Fibroblast of lung (primary cell): ENCODE results near the gene CCDC179.

Experiments
- CTCF ChIP-seq, 2 donors: IDR thresholded peaks in 1 of 2; conservative IDR thresholded peaks in 1 of 2; 1 replicate in 1 of 2; 2 replicates in 1 of 2; pipeline ENCODE4 v1.5.1; 2011 to 2012; ENCODE audit warnings: low read length in 2 of 2, control low read depth in 1 of 2, inconsistent platforms in 1 of 2, low read depth in 1 of 2, mild to moderate bottlenecking in 1 of 2
- EZH2 ChIP-seq: IDR thresholded peaks from 2 replicates; pipeline ENCODE4 v1.5.1; 2012; ENCODE audit warnings: low read length, control low read depth, mild to moderate bottlenecking; ENCODE audit errors: missing control alignments

- TF ChIP-seq CTCF (conservative IDR thresholded peaks at IDR 0.05 in 1 of 2, IDR thresholded peaks at IDR 0.05 in 1 of 2; ENCODE audit: low read depth in 1 of 2, low read length in 2 of 2) = no peak
- TF ChIP-seq EZH2 = no peak
Observed at GRCh38 chr11:22851477-22851876, 8.8 kb downstream of the CCDC179 start.
